GM12878 (cell line): ENCODE results near the gene MUC5AC. TPM values are rescaled to one million over a fixed set of nuclear protein-coding genes. Genes with fewer than 3 reads are reported as not detected.

Experiments
- ATAC-seq: fragments of 200-7000 bp; cut with Tn5 transposase; 3 replicates; pipeline ENCODE4 v1.9.1; 2020; ENCODE audit warnings: mild to moderate bottlenecking, moderate library complexity
- BruUV-seq: library from RNA; stranded (reverse); fragments of 400-500 nt; replicated peaks from 2 replicates; lab custom pipeline; 2021; lab: Mats Ljungman, UMichigan
- CTCF ChIA-PET: fragments of 300-600 bp; sonication (Branson Sonifier 250); formaldehyde crosslinking; extraction: SDS; loops from one replicate; lab custom pipeline; 2021; ENCODE audit warnings: inconsistent platforms; lab: Yijun Ruan, JAX
- POLR2A ChIA-PET: fragments of 350-600 bp; formaldehyde crosslinking; extraction: SDS; loops from one replicate; lab custom pipeline; 2021; ENCODE audit warnings: inconsistent platforms; lab: Charles Lee
- RAD21 ChIA-PET: fragments of 300-600 bp; sonication (Branson Sonifier 250); formaldehyde crosslinking; loops from one replicate; lab custom pipeline; 2023; ENCODE audit warnings: antibody characterized with exemption; ENCODE audit not compliant: unreplicated experiment; lab: Charles Lee
- SMC1A ChIA-PET: fragments of 300-600 bp; sonication (Branson Sonifier 250); formaldehyde crosslinking; loops from one replicate; lab custom pipeline; 2023; ENCODE audit not compliant: unreplicated experiment, uncharacterized antibody; lab: Charles Lee
- DNase-seq: peaks from one replicate; pipeline ENCODE4 v3.0.0-alpha.2; 2011; ENCODE audit warnings: low read depth, low spot score
- FAIRE-seq: peaks from 3 replicates; lab custom pipeline; 2011; peaks lifted over from hg19 to GRCh38; lab: Jason Lieb, UNC
- H2AFZ ChIP-seq: 2 replicates; pipeline ENCODE4 v1.6.0; 2011; ENCODE audit warnings: low read depth, low read length, control low read depth; ENCODE audit not compliant: control insufficient read depth
- H3K27ac ChIP-seq: 2 replicates; pipeline ENCODE4 v1.5.1; 2011; ENCODE audit warnings: control low read depth; ENCODE audit not compliant: control insufficient read depth, insufficient read depth
- H3K27me3 ChIP-seq, 2 experiments: replicated peaks in 1 of 2; 2 replicates each; pipeline versions ENCODE4 v1.6.0 to v1.6.1; 2011; ENCODE audit warnings: low read length in 1 of 2; ENCODE audit not compliant: control insufficient read depth in 2 of 2, insufficient read depth in 2 of 2
- H3K36me3 ChIP-seq, 2 experiments: 2 replicates each; pipeline ENCODE4 v1.5.1; 2011; ENCODE audit warnings: low read length in 1 of 2; ENCODE audit not compliant: control insufficient read depth in 2 of 2, insufficient read depth in 2 of 2
- H3K4me1 ChIP-seq: 2 replicates; pipeline ENCODE4 v1.6.1; 2011; ENCODE audit warnings: mild to moderate bottlenecking, low read length, moderate library complexity, mixed read lengths; ENCODE audit not compliant: control insufficient read depth, insufficient read depth
- H3K4me2 ChIP-seq: 2 replicates; pipeline ENCODE4 v1.6.0; 2011; ENCODE audit warnings: control low read depth; ENCODE audit not compliant: control insufficient read depth, insufficient read depth
- H3K4me3 ChIP-seq: fragments of 200-600 bp; sonication (generic); 2 replicates; pipeline ENCODE4 v1.5.1; 2016
- H3K79me2 ChIP-seq: 2 replicates; pipeline ENCODE4 v1.6.0; 2011; ENCODE audit warnings: low read length; ENCODE audit not compliant: control insufficient read depth, insufficient read depth
- H3K9ac ChIP-seq: 2 replicates; pipeline ENCODE4 v1.8.0; 2011; ENCODE audit warnings: low read length, control low read depth, mixed read lengths; ENCODE audit not compliant: control insufficient read depth, insufficient read depth
- H3K9me3 ChIP-seq: replicated peaks from 3 replicates; pipeline ENCODE4 v1.5.1; 2011; ENCODE audit warnings: mild to moderate bottlenecking, low read length; ENCODE audit not compliant: control insufficient read depth, insufficient read depth
- H4K20me1 ChIP-seq: 2 replicates; pipeline ENCODE4 v1.6.0; 2011; ENCODE audit not compliant: control insufficient read depth, insufficient read depth
- EP300 ChIP-seq, 2 experiments: fragments of 150-350 bp in 1 of 2; IDR thresholded peaks; 2 replicates each; pipeline ENCODE4 v1.6.1; 2011 to 2012; ENCODE audit warnings: low read depth in 2 of 2, low read length in 2 of 2, borderline replicate concordance in 1 of 2, improper control_type of control experiment in 1 of 2, inconsistent platforms in 1 of 2; ENCODE audit not compliant: control insufficient read depth in 1 of 2
- ESRRA ChIP-seq: IDR thresholded peaks from 2 replicates; pipeline ENCODE4 v1.6.1; 2012; ENCODE audit warnings: mild to moderate bottlenecking, low read length, improper control_type of control experiment
- FOXK2 ChIP-seq: fragments of 450-650 bp; IDR thresholded peaks from 2 replicates; pipeline ENCODE4 v1.6.1; 2017; ENCODE audit warnings: mild to moderate bottlenecking, moderate library complexity
- MYC ChIP-seq: IDR thresholded peaks from 2 replicates; pipeline ENCODE4 v1.6.1; 2011; ENCODE audit warnings: mild to moderate bottlenecking, low read length, moderate library complexity, inconsistent platforms; ENCODE audit not compliant: insufficient read depth, insufficient replicate concordance, insufficient read length, severe bottlenecking
- NR2C2 ChIP-seq: IDR thresholded peaks from 2 replicates; pipeline ENCODE4 v1.6.1; 2011; ENCODE audit warnings: borderline replicate concordance, low read depth; ENCODE audit not compliant: control insufficient read depth, insufficient read length
- POLR2AphosphoS5 ChIP-seq: IDR thresholded peaks from 2 replicates; pipeline ENCODE4 v1.6.1; 2011; ENCODE audit warnings: mild to moderate bottlenecking, low read length, inconsistent platforms
- RB1 ChIP-seq: fragments of 450-650 bp; formaldehyde crosslinking; IDR thresholded peaks from 2 replicates; pipeline ENCODE4 v1.6.1; 2017; ENCODE audit warnings: mild to moderate bottlenecking, borderline replicate concordance
- SIN3A ChIP-seq: IDR thresholded peaks from 2 replicates; pipeline ENCODE4 v1.6.1; 2012; ENCODE audit warnings: low read depth, low read length, improper control_type of control experiment
- SKIL ChIP-seq: fragments of 450-650 bp; IDR thresholded peaks from 2 replicates; pipeline ENCODE4 v1.6.1; 2017; ENCODE audit warnings: mild to moderate bottlenecking, low read depth, inconsistent platforms; ENCODE audit not compliant: poor library complexity, severe bottlenecking
- ZBTB11 ChIP-seq: fragments of 450-650 bp; formaldehyde crosslinking; IDR thresholded peaks from 2 replicates; pipeline ENCODE4 v1.5.0; 2022; ENCODE audit warnings: mild to moderate bottlenecking, missing genetic modification characterization
- WGBS: methylation state at CpG from one replicate; pipeline ENCODE4 v1.1.6; 2016; ENCODE audit warnings: low lambda C conversion rate; ENCODE audit not compliant: insufficient replicate concordance, insufficient coverage; ENCODE audit errors: missing lambda C conversion rate; 5-methylcytosine and 5-hydroxymethylcytosine counted together
- in situ Hi-C: fragments of 300-500 bp; cut with MboI; formaldehyde crosslinking; loops from 9 replicates; pipeline ENCODE4 v1.14.3; 2018; ENCODE audit warnings: mixed read lengths
- intact Hi-C: fragments of 100-400 bp; cut with micrococcal nuclease; formaldehyde crosslinking; loops from one replicate; pipeline ENCODE4 v1.14.2; 2022; ENCODE audit not compliant: unreplicated experiment
- polyA plus RNA-seq, 11 experiments: library from polyadenylated mRNA; depleted of rRNA in 4 of 11; unstranded in 6 of 11; stranded (reverse) in 5 of 11; fragments of >200 nt; fragmentation: Nextera tagmentation in 4 of 11; fragmentation: Illumina TruSeq in 1 of 11; extraction: Ambion mirVana in 4 of 11; extraction: Trizol in 1 of 11; gene quantifications; 1 replicate in 1 of 11; 2 replicates in 10 of 11; pipeline versions ENCODE4 v1.2.1 to v1.2.3, GENCODE V29; 2011 to 2016; ENCODE audit warnings: inconsistent platforms in 2 of 11, missing spikeins in 2 of 11, low read depth in 1 of 11
- total RNA-seq, 4 experiments: library from RNA; depleted of rRNA in 3 of 4; stranded (reverse); fragments of >200 nt in 3 of 4; fragmentation: Illumina TruSeq in 1 of 4; extraction: Trizol in 1 of 4; gene quantifications; 2 replicates each; pipeline versions ENCODE4 v1.2.1 to v1.2.3, GENCODE V29; 2013 to 2021
- TF ChIP-seq, protein P1 (sequence below): fragments of 150-350 bp; IDR thresholded peaks from 2 replicates; pipeline ENCODE4 v1.6.1; 2014; ENCODE audit warnings: mild to moderate bottlenecking, low read depth, low read length

MUC5AC gene
- total and polyA plus RNA-seq, 10 of the 15 experiments (the other 5 are each of a cell fraction or from before 2014, with no cell fraction given), result under 0.01 to 0.01 TPM; not detected in 8

DNA sequence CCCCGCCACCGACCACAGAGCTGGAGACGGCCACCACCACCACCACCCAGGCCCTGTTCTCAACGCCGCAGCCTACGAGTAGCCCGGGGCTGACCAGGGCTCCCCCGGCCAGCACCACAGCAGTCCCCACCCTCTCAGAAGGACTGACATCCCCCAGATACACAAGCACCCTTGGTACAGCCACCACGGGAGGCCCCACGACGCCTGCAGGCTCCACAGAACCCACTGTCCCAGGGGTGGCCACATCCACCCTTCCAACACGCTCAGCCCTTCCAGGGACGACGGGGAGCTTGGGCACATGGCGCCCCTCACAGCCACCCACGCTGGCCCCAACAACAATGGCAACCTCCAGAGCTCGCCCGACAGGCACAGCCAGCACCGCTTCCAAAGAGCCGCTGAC is 84.0 kb downstream of the MUC5AC start (continued):
- TF ChIP-seq ZBTB11 (CRISPR knock-in tag), result no peak

- Histone ChIP-seq H3K9ac (no peak overlapping the region), H3K27me3 (no peaks in the 10 kb centered on the region), H3K4me3 (no peak overlapping the region), H3K36me3 (no peaks in the 10 kb centered on the region), H3K27ac (no peak overlapping the region), H3K4me2 (no peak overlapping the region), H2AFZ (no peak overlapping the region), H3K79me2 (no peaks in the 10 kb centered on the region), H4K20me1 (no peaks in the 10 kb centered on the region), H3K9me3 (no peaks in the 10 kb centered on the region; the same call in 2 of the 3 replicates), H3K4me1 (no peaks in the 10 kb centered on the region)
- ATAC-seq (no peak), DNase-seq (no peak), FAIRE-seq (no peak)
- ChIA-PET SMC1A (no interaction called here), POLR2A (no interaction called here), CTCF (no interaction called here), RAD21 (no interaction called here)
- in situ Hi-C loops, result no loop called here
- no TSS peak for BruUV-seq
- intact Hi-C loops, result no loop called here
- WGBS, result 62% methylated on average over 20 of the region's 20 CpGs
- no peak for TF ChIP-seq SKIL
- TF ChIP-seq, protein P1, sequence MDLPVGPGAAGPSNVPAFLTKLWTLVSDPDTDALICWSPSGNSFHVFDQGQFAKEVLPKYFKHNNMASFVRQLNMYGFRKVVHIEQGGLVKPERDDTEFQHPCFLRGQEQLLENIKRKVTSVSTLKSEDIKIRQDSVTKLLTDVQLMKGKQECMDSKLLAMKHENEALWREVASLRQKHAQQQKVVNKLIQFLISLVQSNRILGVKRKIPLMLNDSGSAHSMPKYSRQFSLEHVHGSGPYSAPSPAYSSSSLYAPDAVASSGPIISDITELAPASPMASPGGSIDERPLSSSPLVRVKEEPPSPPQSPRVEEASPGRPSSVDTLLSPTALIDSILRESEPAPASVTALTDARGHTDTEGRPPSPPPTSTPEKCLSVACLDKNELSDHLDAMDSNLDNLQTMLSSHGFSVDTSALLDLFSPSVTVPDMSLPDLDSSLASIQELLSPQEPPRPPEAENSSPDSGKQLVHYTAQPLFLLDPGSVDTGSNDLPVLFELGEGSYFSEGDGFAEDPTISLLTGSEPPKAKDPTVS, result no peak
- TF ChIP-seq SIN3A, result no peak
- TF ChIP-seq POLR2AphosphoS5, result no peak
- no peak for TF ChIP-seq MYC
- TF ChIP-seq EP300 (IDR thresholded peaks at IDR 0.05; ENCODE audit: borderline replicate concordance in 1 of 2, control insufficient read depth in 1 of 2, low read depth in 2 of 2, low read length in 2 of 2), result no peak
- no peak for TF ChIP-seq RB1
- no peak for TF ChIP-seq FOXK2
- no peak for TF ChIP-seq ESRRA
- TF ChIP-seq NR2C2, result no peak
Observed at GRCh38 chr11:1242289-1242688, 84.5 kb downstream of the MUC5AC start.
